DMS153 treated with DMSO at 0.1 percent for 48 hours (cell line): Measurements from ENCODE around the gene GPER1.

Experiments used
- DNase-seq: peaks from one replicate; lab custom pipeline; 2025; ENCODE audit not compliant: unreplicated experiment; lab: John Stamatoyannopoulos, UW

The GPER1 gene

GRCh38 chr7:1086588-1087464, 1.1 kb upstream of the GPER1 start:
- DNase-seq, result no peak

- no peak for DNase-seq
Observed at GRCh38 chr7:1087465-1087814, 473 bp upstream of the GPER1 start.

GRCh38 chr7:1090236-1090635, 2.3 kb downstream of the GPER1 start:
- DNase-seq, result no peak

GRCh38 chr7:1090686-1091643, 3.1 kb downstream of the GPER1 start:
- DNase-seq, result no peak

GRCh38 chr7:1091644-1092027, 3.7 kb downstream of the GPER1 start:
- no peak for DNase-seq

- DNase-seq, result no peak
Observed at GRCh38 chr7:1092161-1092632, 4.3 kb downstream of the GPER1 start.

GRCh38 chr7:1092806-1093501, 5.0 kb downstream of the GPER1 start:
- no peak for DNase-seq

GRCh38 chr7:1093502-1093843, 5.6 kb downstream of the GPER1 start:
- no peak for DNase-seq

GRCh38 chr7:1093916-1094508, 6.1 kb downstream of the GPER1 start:
- no peak for DNase-seq

GRCh38 chr7:1094870-1095269, 7.0 kb downstream of the GPER1 start:
- DNase-seq, result no peak

GRCh38 chr7:1095621-1096155, 7.8 kb downstream of the GPER1 start:
- DNase-seq, result no peak

- no peak for DNase-seq
Observed at GRCh38 chr7:1096156-1097119, 8.5 kb downstream of the GPER1 start.

- DNase-seq, result no peak
Observed at GRCh38 chr7:1097120-1097504, 9.2 kb downstream of the GPER1 start.

- no peak for DNase-seq
Observed at GRCh38 chr7:1098243-1099153, 10.6 kb downstream of the GPER1 start.

GRCh38 chr7:1099154-1099542, 11.2 kb downstream of the GPER1 start:
- DNase-seq, result no peak

GRCh38 chr7:1099637-1100036, 11.7 kb downstream of the GPER1 start:
- no peak for DNase-seq

- no peak for DNase-seq
Observed at GRCh38 chr7:1100386-1100785, 12.5 kb downstream of the GPER1 start.

- DNase-seq, result no peak
Observed at GRCh38 chr7:1100834-1101562, 13.1 kb downstream of the GPER1 start.
